NT2/D1 (cell line): ENCODE results near the gene KLHL21.
"Not testable (repeated sequence)": the region's sequence is repeated elsewhere in the genome, so short reads cannot be mapped to it uniquely, and the experiment has no call there.

Source experiments
- DNase-seq: peaks from one replicate; pipeline ENCODE4 v3.0.0-alpha.2; 2011; ENCODE audit warnings: low read depth, low spot score
- H3K27me3 ChIP-seq: 2 replicates; pipeline ENCODE4 v1.6.0; 2011; ENCODE audit warnings: mild to moderate bottlenecking; ENCODE audit not compliant: insufficient read length, insufficient read depth
- H3K36me3 ChIP-seq: 2 replicates; pipeline ENCODE4 v1.6.1; 2011; ENCODE audit warnings: mild to moderate bottlenecking, low read length, mixed read lengths; ENCODE audit not compliant: insufficient read depth, insufficient read length
- H3K4me1 ChIP-seq: 2 replicates; pipeline ENCODE4 v1.5.1; 2011; ENCODE audit not compliant: insufficient read depth, insufficient read length
- H3K4me3 ChIP-seq: 2 replicates; pipeline ENCODE4 v1.5.1; 2011; ENCODE audit warnings: low read depth; ENCODE audit not compliant: insufficient read length
- H3K9ac ChIP-seq: 2 replicates; pipeline ENCODE4 v1.6.0; 2011; ENCODE audit warnings: low read depth; ENCODE audit not compliant: insufficient read length
- H3K9me3 ChIP-seq: 2 replicates; pipeline ENCODE4 v1.5.1; 2011; ENCODE audit warnings: mild to moderate bottlenecking, low read length; ENCODE audit not compliant: insufficient read depth
- SUZ12 ChIP-seq: IDR thresholded peaks from 2 replicates; pipeline ENCODE4 v1.6.1; 2011; ENCODE audit not compliant: insufficient read length, insufficient read depth; ENCODE audit errors: extremely low read depth
- YY1 ChIP-seq: IDR thresholded peaks from 2 replicates; pipeline ENCODE4 v1.6.1; 2011; ENCODE audit not compliant: insufficient read length, insufficient read depth
- ZNF274 ChIP-seq: IDR thresholded peaks from 2 replicates; pipeline ENCODE4 v1.6.1; 2011; ENCODE audit warnings: mild to moderate bottlenecking, low read depth, low read length

The KLHL21 gene

DNA sequence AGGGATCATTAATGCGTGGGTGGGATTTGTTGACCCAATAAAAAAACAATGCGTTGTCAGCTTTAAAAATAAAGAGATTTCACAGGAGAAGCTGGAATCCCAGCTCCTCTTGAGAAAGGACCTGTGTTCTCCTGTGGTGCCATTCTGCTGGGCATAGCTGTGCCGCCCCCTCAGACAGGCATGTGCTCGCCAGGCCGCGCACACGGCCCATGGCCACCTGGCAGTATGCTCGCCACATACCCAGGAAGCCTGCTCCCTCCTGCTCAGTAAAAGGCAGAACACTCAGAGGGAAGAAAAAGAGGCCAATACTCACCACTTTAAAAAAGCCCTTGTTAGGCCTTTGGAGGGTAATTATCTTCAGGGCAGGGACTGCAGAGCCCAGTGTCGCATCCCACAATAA lies 35.1 kb upstream of the KLHL21 start:
- peaks cover 89% of the 10 kb centered on the region for H3K36me3 ChIP-seq
- no peaks in the 10 kb centered on the region for H3K27me3 ChIP-seq
- TF ChIP-seq ZNF274, result no peak
- no peak for TF ChIP-seq YY1
- TF ChIP-seq SUZ12, result no peak
- DNase-seq, result no peak
- no peak overlapping the region for H3K9ac ChIP-seq
- H3K4me3 ChIP-seq, result no peak overlapping the region
- H3K9me3 ChIP-seq, result no peaks in the 10 kb centered on the region
- H3K4me1 ChIP-seq, result no peaks in the 10 kb centered on the region

DNA sequence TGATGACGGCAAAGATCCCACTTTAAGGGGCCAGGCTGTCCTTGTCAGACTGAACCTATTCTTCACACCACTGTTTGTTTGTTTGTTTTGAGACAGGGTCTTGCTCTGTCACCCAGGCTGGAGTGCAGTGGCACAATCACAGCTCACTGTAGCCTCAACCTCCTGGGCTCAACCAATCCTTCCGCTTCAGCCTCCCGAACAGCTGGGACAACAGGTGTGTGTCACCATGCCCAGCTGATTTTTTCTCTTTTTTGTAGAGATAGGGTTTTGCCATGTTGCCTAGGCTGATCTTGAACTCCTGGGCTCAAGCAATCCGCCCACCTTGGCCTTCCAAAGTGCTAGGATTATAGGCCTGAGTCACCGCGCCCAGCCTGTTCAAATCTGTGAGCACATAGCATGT lies 34.1 kb upstream of the KLHL21 start:
- not testable (repeated sequence) for H3K9me3 ChIP-seq, DNase-seq, H3K4me3 ChIP-seq, H3K27me3 ChIP-seq, H3K4me1 ChIP-seq, H3K9ac ChIP-seq
- peaks cover 86% of the 10 kb centered on the region for H3K36me3 ChIP-seq

DNA sequence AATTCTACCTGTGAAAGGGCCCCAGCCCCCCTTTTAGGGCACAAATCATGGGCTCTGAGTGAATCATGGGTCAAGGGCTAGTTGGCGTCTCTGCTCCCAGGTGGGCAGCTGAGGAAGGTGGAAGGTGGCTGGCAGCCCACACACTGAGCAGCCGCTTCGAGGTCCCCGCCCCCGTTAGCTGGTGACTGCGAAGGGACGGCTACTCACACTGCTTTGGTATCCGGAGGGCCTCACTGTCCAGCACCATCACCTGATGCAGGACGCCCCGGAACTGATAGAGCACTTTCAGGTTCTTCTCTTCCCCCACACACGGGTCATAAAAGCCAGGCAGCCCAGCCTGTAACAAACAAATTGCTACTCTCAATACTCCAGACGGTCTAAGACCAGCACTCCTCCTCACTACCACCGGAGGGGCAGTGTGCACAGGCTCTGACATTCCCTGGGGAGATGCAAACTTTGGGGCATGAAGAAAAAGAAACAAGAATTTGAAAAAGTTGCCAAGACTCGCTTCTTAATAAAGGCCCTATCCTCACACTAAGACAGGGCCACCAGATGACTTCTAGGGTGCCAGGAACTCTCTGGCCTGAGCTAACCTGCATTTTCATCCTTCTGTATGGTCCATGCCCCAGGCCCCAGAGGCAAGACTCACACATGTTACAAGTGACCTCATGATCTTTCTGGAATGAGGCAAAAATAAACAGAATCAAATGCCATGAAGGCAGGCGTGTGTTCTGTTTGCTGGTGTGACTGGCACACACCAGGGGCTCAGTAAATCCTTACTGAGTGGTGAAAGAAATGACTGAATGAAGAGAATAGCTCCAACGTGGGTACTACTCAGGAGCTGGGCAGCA lies 33.5 kb upstream of the KLHL21 start:
- TF ChIP-seq SUZ12 (no peak), ZNF274 (no peak), YY1 (no peak)
- H3K27me3 ChIP-seq, result no peaks in the 10 kb centered on the region
- no peak overlapping the region for H3K4me3 ChIP-seq
- no peaks in the 10 kb centered on the region for H3K9me3 ChIP-seq
- no peak for DNase-seq
- H3K4me1 ChIP-seq, result no peaks in the 10 kb centered on the region
- peaks cover 81% of the 10 kb centered on the region for H3K36me3 ChIP-seq
- no peak overlapping the region for H3K9ac ChIP-seq

DNA sequence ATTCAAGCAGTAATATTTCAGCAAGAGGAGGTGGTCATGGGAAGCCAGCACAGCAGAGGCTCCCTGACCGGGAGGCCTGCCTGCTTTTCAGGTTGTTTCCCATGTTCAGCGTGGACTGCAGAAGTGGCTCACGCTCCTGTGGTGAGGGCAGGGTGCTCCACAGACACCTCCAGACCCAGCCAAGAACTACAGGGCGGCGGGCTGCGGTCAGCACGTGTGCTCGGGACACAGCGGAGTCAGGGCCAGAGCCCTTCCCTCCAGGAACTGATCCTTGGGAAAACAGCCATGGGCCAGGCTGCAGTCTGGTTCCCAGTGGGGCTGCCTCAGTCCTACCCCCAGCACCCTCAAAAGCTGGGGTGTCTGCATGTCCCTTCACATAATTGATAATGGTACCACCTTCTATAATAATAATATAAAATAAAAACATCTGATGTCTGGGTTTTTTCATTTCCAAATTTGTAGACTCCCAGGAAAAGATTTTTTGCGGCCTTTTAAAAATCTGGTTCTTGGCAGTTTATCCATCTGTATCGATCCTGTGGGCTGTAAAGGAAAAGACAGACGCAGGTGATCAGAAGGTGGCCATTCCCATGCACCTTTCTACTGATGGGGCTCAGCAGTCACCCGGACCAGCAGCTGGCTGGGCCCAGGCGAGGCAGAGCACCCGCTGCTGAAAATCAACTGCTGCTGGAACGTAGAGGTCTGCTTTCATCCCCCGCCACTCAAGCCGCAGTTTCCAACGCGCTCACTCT lies 32.7 kb upstream of the KLHL21 start:
- TF ChIP-seq SUZ12, result no peak
- no peaks in the 10 kb centered on the region for H3K9me3 ChIP-seq
- H3K4me3 ChIP-seq, result no peak overlapping the region
- no peaks in the 10 kb centered on the region for H3K27me3 ChIP-seq
- no peaks in the 10 kb centered on the region for H3K4me1 ChIP-seq
- no peak for DNase-seq
- peaks cover 78% of the 10 kb centered on the region for H3K36me3 ChIP-seq
- no peak overlapping the region for H3K9ac ChIP-seq

DNA sequence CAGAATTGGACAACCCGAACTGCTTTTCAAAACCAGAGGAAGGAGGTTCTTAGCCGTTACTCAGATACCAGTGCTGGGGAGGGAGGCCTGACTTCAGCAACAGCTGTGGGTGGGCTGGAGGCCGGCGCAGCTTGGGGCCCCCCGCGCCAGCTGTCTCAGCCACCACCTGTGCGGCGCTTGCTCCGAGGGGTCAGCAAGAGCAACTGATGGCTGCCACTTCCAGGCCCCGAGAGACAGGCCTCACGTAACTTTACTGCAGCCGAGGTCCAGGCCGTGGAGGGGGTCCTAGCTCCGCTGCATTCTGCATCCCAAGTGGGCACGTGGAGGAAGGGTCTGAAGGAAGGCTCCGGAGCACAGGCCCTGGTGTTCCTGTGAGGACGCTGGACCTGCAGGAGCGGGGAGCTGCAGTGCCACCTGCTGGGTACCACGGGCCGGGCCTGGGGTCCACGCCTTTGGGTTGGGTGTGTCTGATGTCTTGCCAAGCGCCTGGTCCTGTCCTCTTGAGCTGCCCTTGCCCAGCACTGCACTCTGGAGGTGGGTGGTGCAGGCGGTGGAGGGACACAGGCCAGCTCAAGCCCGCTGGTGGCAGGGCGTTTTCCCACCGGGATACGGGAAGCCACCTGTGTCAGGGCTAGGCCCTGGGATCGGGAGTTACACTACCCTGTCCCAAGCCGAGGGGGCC lies 31.8 kb upstream of the KLHL21 start:
- Histone ChIP-seq H3K9me3 (no peaks in the 10 kb centered on the region), H3K9ac (no peak overlapping the region)

DNA sequence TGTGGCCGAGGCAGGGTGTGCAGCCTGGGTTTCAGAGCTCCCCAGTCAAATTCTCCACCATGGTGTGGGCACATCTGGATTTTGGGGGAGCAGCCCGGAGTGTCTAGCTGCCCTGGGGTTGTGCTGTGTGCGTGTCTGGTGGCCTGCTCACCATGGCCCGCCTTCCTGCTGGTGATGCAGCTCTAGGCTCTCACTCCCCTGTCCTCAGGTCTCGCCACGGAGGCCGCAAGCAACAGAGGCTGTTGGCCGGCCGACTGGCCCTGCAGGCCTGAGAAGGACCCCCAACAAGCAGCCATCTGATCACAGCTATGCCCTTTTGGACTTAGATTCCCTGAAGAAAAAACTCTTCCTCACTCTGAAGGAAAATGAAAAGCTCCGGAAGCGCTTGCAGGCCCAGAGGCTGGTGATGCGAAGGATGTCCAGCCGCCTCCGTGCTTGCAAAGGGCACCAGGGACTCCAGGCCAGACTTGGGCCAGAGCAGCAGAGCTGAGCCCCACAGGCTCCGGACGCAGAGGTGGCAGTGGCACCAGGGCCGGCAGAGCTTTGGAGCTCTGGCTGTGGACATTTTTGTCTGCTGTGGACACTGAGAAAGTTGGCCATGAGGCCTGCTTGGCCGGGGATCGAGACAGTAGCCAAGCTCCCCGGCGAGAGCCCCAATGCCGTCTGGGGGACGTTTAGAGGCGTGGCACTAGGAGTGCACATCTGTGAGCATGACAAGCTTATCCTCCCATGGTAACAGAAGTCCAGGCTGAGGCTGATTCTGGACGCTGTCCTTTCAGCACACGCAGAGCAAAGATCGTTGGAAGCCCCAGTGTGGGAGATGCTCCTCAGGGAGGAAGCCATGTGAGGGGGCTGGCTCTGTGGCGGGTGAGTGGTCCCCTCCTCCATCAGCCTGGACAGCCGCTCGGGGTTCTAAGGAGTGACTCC lies 30.2 kb upstream of the KLHL21 start:
- no peaks in the 10 kb centered on the region for H3K27me3 ChIP-seq
- peaks cover 80% of the 10 kb centered on the region for H3K36me3 ChIP-seq
- H3K9me3 ChIP-seq, result no peaks in the 10 kb centered on the region
- no peak overlapping the region for H3K9ac ChIP-seq
- no peak overlapping the region for H3K4me3 ChIP-seq
- no peak for DNase-seq
- TF ChIP-seq SUZ12 (no peak), ZNF274 (no peak), YY1 (no peak)
- H3K4me1 ChIP-seq, result no peaks in the 10 kb centered on the region

More for the DNA sequence above, 31.8 kb upstream of the KLHL21 start:
- H3K27me3 ChIP-seq, result no peaks in the 10 kb centered on the region
- peaks cover 77% of the 10 kb centered on the region for H3K36me3 ChIP-seq
- no peak for DNase-seq
- H3K4me3 ChIP-seq, result no peak overlapping the region
- no peak for TF ChIP-seq SUZ12
- no peak for TF ChIP-seq ZNF274
- no peak for TF ChIP-seq YY1
- H3K4me1 ChIP-seq, result no peaks in the 10 kb centered on the region
